MCF 10A (cell line): ENCODE data around the gene MCTP1. TPM values are rescaled to one million over a fixed set of nuclear protein-coding genes. Genes with fewer than 3 reads are reported as not detected.

Experiments used
- BruUV-seq: library from RNA; stranded (reverse); fragments of 400-500 nt; replicated peaks from 2 replicates; lab custom pipeline; 2021; lab: Mats Ljungman, UMichigan
- CTCF ChIA-PET: fragments of 300-600 bp; sonication (Branson Sonifier 250); formaldehyde crosslinking; extraction: SDS; loops from one replicate; lab custom pipeline; 2021; ENCODE audit warnings: antibody characterized with exemption, inconsistent platforms; lab: Yijun Ruan, JAX
- POLR2A ChIA-PET: fragments of 300-600, 350-650 bp; sonication (Branson Sonifier 250); formaldehyde crosslinking; extraction: SDS; loops from one replicate; lab custom pipeline; 2020; ENCODE audit warnings: antibody characterized with exemption, inconsistent platforms; lab: Yijun Ruan, JAX
- DNase-seq: peaks from one replicate; pipeline ENCODE4 v3.0.0-alpha.2; 2018; ENCODE audit not compliant: unreplicated experiment
- H3K27ac Mint-ChIP-seq: one replicate; pipeline ENCODE4 v1.8.0; 2022; ENCODE audit warnings: mild to moderate bottlenecking, low read depth, mixed read lengths; ENCODE audit not compliant: unreplicated experiment
- H3K27me3 Mint-ChIP-seq: one replicate; pipeline ENCODE4 v1.8.0; 2022; ENCODE audit warnings: mixed read lengths; ENCODE audit not compliant: insufficient read depth, unreplicated experiment
- H3K36me3 Mint-ChIP-seq: one replicate; pipeline ENCODE4 v1.8.0; 2022; ENCODE audit warnings: mild to moderate bottlenecking, moderate library complexity, mixed read lengths; ENCODE audit not compliant: insufficient read depth, unreplicated experiment
- H3K4me1 Mint-ChIP-seq: one replicate; pipeline ENCODE4 v1.8.0; 2022; ENCODE audit warnings: mixed read lengths; ENCODE audit not compliant: insufficient read depth, unreplicated experiment
- H3K4me3 Mint-ChIP-seq: one replicate; pipeline ENCODE4 v1.8.0; 2022; ENCODE audit warnings: mild to moderate bottlenecking, moderate library complexity, mixed read lengths; ENCODE audit not compliant: unreplicated experiment
- H3K9me3 Mint-ChIP-seq: one replicate; pipeline ENCODE4 v1.8.0; 2022; ENCODE audit warnings: mixed read lengths; ENCODE audit not compliant: unreplicated experiment
- intact Hi-C: fragments of 100-400 bp; cut with micrococcal nuclease; formaldehyde crosslinking; loops from 2 replicates; pipeline ENCODE4 v1.14.1; 2022
- total RNA-seq: library from RNA; stranded (reverse); gene quantifications from 2 replicates; pipeline ENCODE4 v1.2.3, GENCODE V29; 2022
- TF ChIP-seq, protein P1 (sequence below): fragments of 200-600 bp; IDR thresholded peaks from one replicate; pipeline ENCODE4 v1.8.0; 2022; ENCODE audit warnings: antibody characterized with exemption, mild to moderate bottlenecking; ENCODE audit not compliant: unreplicated experiment

MCTP1 gene
- total RNA-seq, 1 experiment from 2014 or later = 40.3 TPM

DNA sequence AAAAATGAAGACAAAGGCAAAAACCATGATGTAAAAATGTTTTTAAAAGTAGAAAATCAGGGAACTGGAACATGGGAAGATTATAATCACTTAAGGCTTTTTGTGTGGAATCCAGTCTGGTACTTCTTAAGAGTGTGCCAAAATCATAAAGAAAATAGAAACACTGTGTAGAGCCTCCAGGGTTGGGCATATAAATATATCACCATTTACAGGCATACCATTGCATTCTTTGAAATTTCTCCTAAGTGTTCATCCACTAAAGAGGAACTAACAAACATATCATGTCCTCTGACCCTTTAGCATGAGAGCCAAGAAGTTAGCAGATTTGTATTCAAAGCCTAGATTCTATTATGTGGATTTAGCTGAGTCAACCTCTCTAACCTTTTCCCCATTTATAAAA lies 573.1 kb downstream of the MCTP1 start:
- peaks cover 6% of the 10 kb centered on the region for H3K4me1 Mint-ChIP-seq
- H3K9me3 Mint-ChIP-seq = no peaks in the 10 kb centered on the region
- no TSS peak for BruUV-seq
- DNase-seq = no peak
- no peak overlapping the region for H3K27ac Mint-ChIP-seq
- H3K4me3 Mint-ChIP-seq = no peak overlapping the region
- H3K36me3 Mint-ChIP-seq = peaks cover 18% of the 10 kb centered on the region
- ChIA-PET POLR2A (no interaction called here), CTCF (no interaction called here)
- TF ChIP-seq, protein P1, sequence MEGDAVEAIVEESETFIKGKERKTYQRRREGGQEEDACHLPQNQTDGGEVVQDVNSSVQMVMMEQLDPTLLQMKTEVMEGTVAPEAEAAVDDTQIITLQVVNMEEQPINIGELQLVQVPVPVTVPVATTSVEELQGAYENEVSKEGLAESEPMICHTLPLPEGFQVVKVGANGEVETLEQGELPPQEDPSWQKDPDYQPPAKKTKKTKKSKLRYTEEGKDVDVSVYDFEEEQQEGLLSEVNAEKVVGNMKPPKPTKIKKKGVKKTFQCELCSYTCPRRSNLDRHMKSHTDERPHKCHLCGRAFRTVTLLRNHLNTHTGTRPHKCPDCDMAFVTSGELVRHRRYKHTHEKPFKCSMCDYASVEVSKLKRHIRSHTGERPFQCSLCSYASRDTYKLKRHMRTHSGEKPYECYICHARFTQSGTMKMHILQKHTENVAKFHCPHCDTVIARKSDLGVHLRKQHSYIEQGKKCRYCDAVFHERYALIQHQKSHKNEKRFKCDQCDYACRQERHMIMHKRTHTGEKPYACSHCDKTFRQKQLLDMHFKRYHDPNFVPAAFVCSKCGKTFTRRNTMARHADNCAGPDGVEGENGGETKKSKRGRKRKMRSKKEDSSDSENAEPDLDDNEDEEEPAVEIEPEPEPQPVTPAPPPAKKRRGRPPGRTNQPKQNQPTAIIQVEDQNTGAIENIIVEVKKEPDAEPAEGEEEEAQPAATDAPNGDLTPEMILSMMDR = no peak
- intact Hi-C loops = no loop called here
- H3K27me3 Mint-ChIP-seq = no peaks in the 10 kb centered on the region

DNA sequence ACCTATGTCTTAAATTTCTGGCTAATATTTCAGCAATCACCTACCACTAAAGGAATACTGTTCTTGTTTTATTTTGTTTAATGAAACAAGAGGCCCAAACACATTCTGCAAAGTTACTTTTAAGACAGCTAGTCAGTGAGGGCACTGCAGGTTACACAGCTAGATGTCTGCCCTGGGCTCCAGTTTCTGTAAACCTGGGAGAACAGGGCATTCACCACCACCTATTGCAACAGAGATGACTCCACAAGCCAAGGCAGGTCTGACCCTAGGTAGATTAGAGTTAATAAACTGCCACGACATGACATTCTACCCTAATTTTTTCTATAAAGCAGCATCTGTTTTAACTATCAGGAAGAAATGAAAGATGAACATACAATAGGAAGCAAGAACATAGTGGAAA lies 575.6 kb downstream of the MCTP1 start:
- Mint-ChIP-seq H3K4me3 (no peak overlapping the region), H3K27me3 (no peaks in the 10 kb centered on the region), H3K27ac (no peak overlapping the region), H3K36me3 (peaks cover 18% of the 10 kb centered on the region), H3K4me1 (peaks cover 6% of the 10 kb centered on the region), H3K9me3 (no peaks in the 10 kb centered on the region)
- DNase-seq = peak; percentile 15
- TF ChIP-seq, protein P1 = no peak
- no TSS peak for BruUV-seq
- ChIA-PET POLR2A (no interaction called here), CTCF (interaction anchor here (0.6 kb wide), 1 partner anchor 1127 kb away, joined by 6 read pairs; no protein-coding TSS in a partner anchor)
- intact Hi-C loops = no loop called here

DNA sequence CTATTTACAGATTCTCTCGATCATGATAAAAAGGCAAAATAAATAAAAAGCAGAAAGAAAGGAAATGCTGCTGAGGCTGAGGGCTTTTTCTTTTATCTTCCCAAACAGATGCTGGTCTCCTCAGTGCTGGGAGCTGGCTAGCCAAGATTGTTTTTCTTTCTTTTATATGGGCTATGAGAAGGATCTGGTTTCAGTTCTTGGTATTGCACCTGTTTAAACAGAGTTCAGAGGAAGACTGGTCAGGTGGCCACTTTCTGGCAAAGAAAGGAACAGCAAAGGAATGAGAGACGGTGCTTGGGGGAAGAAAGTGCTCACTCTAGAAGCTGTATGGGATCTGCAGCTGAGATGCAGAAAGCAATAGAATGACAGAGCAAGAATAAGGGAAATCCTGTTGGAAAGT lies 577.5 kb downstream of the MCTP1 start:
- intact Hi-C loops = no loop called here
- Mint-ChIP-seq H3K27ac (peak overlapping the region; percentile 37), H3K4me3 (no peak overlapping the region), H3K4me1 (peaks cover 6% of the 10 kb centered on the region), H3K27me3 (no peaks in the 10 kb centered on the region), H3K36me3 (peaks cover 22% of the 10 kb centered on the region), H3K9me3 (no peaks in the 10 kb centered on the region)
- BruUV-seq = no TSS peak
- ChIA-PET POLR2A (interaction anchor here (1.5 kb wide), 1 partner anchor 9 kb away, joined by 5 read pairs; no protein-coding TSS in a partner anchor), CTCF (interaction anchor here (0.6 to 1.8 kb wide), 2 partner anchors 30 to 1000 kb away, joined by 4 to 5 read pairs; no protein-coding TSS in a partner anchor)
- TF ChIP-seq, protein P1 = no peak
- DNase-seq = peak; percentile 5

DNA sequence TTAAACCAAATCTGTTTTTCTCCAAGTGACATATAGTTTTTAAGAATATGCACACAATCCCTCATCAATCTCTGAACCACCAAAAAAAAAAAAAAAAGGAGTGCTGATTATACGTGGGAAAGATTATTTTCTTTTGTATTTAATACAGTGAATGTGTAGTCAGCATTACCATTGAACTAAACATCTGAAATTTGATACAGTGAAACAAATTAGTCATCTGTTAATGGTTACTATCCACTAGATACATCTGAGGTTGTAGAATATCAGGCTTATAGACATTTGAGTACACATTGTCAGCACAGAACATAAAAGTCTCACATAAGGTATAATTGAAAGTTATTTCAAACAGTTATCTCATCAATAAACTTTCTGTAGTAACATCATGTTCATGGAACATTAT lies 579.5 kb downstream of the MCTP1 start:
- intact Hi-C loops = no loop called here
- Mint-ChIP-seq H3K4me3 (no peak overlapping the region), H3K36me3 (peaks cover 17% of the 10 kb centered on the region), H3K27ac (no peak overlapping the region), H3K27me3 (no peaks in the 10 kb centered on the region), H3K4me1 (peaks cover 6% of the 10 kb centered on the region), H3K9me3 (no peaks in the 10 kb centered on the region)
- TF ChIP-seq, protein P1 = no peak
- CTCF ChIA-PET = no interaction called here
- peak; percentile 2 for DNase-seq
- POLR2A ChIA-PET = no interaction called here
- BruUV-seq = no TSS peak
